22Rv1 (cell line): Measurements from ENCODE around the gene AUTS2.

Source experiments
- CTCF ChIP-seq: fragments of 450-650 bp; IDR thresholded peaks from 2 replicates; pipeline ENCODE4 v1.5.1; 2017; ENCODE audit warnings: mild to moderate bottlenecking
- ZFX ChIP-seq: fragments of 450-650 bp; IDR thresholded peaks from 2 replicates; pipeline ENCODE4 v1.6.1; 2017; ENCODE audit warnings: antibody characterized with exemption, borderline replicate concordance

- no peak for TF ChIP-seq CTCF
- TF ChIP-seq ZFX, result no peak
Measured at GRCh38 chr7:70735313-70735712, 1137.0 kb downstream of the AUTS2 start.
